ENCODE results near the gene TVP23A.
"Not testable (repeated sequence)": the region's sequence is repeated elsewhere in the genome, so short reads cannot be mapped to it uniquely, and the experiment has no call there.

Gene TVP23A

DNA sequence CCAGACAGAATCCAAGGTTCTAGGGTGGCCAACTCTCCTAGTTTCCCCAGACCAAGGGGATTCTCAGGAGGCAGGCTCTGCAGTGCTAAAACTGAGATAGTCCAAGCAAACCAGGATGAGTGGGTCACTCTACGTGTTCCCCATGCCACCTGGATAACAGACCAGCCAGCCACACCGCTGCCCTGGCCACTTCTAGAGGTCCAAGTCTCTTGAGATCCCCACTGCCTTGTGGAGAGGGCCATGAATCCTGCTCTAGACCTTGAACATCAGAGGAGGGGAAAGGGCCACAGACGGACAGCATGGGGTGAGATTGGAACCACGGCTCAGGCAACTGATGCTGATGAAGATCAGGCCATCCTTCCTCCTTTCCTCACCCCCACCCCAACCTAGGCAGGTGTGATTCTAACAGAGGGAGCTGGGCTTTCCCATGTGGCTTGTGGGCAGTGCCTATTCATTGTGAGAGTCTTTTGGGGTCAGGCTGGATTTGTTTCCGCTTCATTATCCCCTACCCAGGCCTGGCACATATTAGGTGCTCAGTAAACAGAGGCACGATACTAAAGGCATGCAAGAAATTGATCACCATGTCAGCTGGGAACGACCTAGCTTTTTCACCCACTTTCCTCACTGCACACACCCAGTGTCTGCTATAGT, 16.8 kb upstream of the TVP23A start:
- no peak for DNase-seq

- no peak for DNase-seq
Observed at GRCh38 chr16:10834766-10835165, 16.2 kb upstream of the TVP23A start.

DNA sequence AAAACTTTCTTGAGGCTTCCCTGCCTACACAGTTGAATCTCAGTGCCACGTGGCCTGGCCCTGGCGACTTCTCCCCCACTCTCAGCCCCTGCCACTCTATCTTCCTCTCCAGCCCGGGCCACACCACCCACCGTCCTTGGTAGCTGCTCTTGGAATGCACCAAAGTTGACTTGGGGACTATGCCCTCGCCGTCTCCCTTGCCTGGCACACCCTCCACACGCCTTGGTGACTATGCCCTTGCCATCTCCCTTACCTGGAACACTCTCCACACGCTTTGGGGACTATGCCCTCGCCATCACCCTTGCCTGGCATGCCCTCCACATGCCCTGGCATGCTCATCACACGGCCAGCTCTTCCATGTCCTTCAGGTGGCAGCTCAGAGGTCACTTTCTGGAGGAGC, 15.5 kb upstream of the TVP23A start:
- DNase-seq, result no peak

- DNase-seq, result no peak
Observed at GRCh38 chr16:10833271-10833670, 14.7 kb upstream of the TVP23A start.

GRCh38 chr16:10831894-10832886, 13.6 kb upstream of the TVP23A start:
- no peak for DNase-seq

DNA sequence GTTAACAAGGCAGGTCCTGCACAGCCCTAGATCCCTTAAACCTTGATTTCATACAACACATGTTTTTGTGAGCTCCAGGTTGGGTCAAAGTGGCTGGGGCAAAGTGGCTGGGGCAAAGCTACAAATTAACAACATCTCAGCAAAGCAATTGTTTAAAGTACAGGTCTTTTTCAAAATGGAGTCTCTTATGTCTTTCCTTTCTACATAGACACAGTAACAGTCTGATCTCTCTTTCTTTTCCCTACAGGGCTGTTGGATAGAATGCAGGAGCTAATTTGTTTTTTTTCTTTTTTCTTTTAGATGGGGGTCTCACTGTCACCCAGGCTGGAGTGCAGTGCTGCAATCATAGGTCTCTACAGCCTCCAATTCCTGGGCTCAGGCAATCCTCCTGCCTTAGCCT, 11.6 kb upstream of the TVP23A start:
- DNase-seq, result not testable (repeated sequence)

DNA sequence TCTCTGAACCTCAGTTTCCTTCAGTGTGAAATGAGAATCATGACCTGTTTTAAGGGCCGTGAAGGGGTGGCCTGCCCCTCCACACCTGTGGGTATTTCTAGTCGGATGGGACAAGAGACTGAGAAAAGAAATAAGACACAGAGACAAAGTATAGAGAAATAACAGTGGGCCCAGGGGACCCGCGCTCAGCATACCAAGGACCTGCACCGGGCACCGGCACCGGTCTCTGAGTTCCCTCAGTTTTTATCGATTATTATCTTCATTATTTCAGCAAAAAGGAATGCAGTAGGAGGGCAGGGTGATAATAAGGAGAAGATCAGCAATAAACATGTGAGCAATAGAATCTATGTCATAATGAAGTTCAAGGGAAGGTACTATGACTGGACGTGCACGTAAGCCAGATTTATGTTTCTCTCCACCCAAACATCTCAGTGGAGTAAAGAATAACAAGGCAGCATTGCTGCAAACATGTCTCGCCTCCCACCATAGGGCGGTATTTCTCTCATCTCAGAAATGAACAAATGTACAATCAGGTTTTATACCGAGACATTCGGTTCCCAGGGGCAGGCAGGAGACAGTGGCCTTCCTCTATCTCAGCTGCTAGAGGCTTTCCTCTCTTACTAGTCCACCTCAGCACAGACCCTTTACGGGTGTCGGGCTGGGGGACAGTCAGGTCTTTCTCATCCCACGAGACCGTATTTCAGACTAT, 10.9 kb upstream of the TVP23A start:
- DNase-seq, result not testable (repeated sequence)

DNA sequence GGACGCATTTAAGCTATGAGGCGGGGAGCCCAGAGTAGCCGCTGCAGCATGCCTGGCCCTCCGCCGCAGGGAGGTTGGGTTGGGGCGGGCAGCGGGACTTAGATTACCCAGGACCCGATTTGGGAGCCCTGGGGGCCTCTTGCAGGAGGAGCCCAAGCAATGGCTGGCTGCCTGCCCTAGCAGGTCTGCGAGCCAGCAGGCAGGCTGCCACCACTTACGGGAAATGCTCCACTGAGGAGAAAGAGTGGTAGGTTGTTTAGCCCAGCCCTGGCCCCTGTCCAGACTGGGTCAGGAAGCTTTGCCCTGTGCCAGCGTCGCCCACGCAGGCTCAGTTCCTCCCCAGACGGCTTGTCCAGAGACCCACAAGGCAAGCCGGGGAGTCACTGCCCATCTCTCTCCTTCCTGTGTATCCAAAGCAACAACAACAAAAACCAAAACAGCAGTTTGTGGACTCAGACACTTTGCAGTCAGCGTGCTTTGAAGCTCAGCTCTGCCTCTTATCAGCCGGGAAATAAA, 10.3 kb upstream of the TVP23A start:
- no peak for DNase-seq

- no peak for DNase-seq
Observed at GRCh38 chr16:10827691-10828341, 9.2 kb upstream of the TVP23A start.

DNA sequence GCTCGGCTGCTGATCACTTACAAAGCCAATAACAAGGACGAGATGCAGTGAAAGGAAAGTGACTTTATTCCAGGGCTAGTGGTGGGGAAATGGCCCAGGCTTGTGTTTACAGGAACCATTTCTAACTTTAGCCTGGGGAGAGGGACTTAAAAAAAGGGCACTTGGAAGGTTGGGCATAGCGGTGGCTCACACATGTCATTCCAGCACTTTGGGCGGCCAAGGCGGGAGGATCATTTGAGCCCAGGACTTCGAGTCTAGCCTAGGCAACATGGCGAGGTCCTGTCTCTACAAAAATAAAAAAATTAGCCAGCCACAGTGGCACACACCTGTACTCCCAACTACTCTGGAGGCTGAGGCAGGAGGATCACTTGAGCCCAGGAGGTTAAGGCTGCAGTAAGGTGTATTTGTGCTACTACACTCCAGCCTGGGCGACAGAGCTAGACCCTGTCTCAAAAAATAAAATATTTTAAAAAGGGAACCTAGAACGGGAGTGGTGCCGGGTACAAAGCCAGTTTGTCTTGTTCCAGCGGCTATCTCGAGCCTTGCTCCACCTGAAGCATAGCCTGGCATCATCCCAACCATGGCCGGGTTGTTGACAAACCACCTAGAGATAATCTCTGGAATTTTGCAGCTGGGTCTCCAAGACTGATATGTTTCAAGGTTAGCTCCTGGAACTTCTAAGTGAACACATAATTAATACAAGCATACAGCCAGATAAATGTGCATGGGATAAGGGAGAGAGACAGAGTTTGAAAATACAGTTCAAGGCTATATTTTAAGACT, 5.7 kb upstream of the TVP23A start:
- DNase-seq, result no peak

- DNase-seq, result no peak
Observed at GRCh38 chr16:10822702-10823101, 4.1 kb upstream of the TVP23A start.

GRCh38 chr16:10820546-10820945, 2.0 kb upstream of the TVP23A start:
- no peak for DNase-seq

GRCh38 chr16:10817514-10817913, 1.1 kb downstream of the TVP23A start:
- no peak for DNase-seq

DNA sequence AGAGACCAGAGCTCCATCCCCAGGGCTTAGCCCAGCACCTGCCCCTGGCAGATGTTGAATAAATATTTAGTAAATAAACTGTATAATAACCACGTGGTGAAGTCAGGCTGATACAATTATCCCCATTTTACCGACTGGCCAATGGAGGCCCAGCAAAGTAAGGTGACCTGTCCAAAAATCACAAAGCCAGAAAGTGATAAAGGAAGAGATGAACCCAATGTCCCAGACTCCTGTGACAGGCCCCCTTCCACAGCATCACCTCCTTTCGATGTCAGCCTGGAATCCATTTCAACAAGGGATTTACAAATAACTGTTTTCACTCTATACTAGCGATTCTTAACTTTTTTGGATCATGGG, 5.5 kb downstream of the TVP23A start:
- no peak for DNase-seq

DNA sequence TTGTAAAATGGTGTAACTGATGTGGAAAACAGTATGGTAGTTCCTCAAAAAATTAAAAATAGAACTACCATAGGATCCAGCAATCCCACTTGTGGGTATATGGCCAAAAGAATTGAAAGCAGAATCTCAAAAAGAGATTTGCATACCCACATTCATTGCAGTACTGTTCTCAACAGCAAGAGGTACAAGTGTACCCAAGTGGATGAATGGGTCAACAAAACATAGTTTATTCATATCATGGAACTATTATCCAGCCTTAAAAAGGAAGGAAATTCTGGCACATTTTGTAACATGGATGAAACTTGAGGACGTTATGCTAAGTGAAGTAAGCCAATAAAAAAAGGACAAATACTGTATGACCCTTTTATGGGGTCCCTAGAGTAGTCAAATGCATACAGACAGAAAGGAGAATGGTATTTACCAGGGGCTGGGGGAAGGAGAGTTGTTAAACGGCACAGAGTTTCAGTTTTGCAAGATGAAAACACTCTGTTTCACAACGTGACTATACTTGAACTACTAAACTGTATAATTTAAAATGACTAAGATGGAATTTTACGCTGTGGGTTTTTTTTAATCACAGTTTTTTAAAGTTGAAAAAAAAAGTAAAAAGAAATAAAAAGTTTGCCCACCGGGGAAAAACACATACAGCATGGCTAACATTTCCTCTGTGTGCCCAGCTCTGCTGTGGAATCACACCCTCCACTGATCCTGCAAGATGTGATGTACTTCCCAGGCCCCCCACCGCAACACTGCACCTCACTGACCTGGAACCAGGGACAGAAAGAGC, 6.1 kb downstream of the TVP23A start:
- DNase-seq, result no peak

DNA sequence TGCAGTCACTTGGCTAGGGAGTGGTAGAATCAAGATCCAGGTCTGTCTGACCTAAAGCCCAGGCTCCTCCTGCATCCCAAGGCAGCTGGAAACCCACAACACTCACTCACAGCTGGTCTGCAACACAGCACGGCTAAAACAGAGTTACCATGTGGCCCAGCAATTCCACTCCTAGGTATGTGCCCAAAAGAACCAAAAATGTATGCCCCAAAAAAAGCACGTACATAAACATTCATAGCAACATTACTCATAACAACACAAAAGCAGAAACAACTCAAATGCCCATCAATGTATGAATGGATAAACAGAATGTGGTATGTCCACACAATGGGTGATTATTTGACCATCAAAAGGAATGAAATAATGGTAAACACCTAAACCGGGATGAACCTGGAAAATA, 8.9 kb downstream of the TVP23A start:
- no peak for DNase-seq

DNA sequence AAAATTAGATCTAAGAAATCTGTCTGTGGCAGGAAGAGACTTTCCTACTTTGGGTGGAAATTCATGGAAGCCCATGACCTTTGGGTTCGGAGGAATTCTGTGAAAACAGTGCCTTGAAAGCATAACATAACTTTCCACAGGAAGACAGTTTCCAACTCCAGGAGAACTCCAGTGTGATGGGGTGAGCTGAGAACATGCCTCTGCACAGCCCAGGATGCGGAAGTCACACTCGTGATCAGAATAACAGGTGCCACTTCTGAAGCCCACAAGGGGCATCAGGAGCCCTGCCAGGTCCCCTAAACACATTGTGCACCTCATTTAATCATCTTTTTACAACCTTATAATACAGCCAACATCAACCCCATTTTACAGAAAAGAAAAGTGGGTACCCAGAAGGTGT, 9.7 kb downstream of the TVP23A start:
- no peak for DNase-seq

- no peak for DNase-seq
Observed at GRCh38 chr16:10808218-10808617, 10.4 kb downstream of the TVP23A start.

GRCh38 chr16:10806698-10807097, 11.9 kb downstream of the TVP23A start:
- no peak for DNase-seq

DNA sequence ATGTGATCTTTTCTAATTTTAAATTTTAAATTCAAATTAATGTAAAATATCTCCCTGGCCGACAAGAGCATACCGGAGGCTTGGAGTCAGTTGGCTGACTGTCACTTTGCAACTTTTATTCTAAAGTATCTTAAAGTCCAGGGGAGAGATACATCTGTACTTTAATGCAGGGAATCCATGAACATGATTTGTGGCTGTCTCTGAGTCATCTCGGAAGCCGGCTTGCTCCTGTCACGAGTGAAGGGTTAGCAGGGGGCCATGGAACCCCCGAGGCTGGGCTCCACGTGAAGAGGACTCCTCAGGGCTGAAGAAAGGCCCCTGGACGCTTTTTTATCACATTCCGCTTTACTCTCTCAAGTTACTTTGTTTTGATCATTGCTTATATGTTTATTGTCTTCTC, 13.3 kb downstream of the TVP23A start:
- no peak for DNase-seq

DNA sequence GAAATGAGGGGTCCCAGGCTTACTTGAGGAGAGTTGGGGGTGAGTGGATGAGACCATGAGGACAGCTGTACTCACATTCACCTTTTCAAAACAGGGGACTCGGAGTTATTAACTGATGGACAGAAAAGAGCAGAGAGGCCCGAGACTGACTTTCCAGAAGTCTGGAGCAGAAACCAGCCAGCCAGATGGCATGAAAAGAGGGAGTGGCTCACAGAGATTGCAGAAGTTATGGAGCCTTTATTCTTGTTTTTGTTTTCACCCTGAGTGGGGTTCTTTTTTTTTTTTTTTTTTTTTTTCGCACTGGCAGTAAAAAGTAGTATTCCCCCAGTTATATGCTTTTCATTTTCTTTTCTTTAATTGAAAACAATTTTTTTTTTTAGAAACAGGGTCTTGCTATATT, 18.9 kb downstream of the TVP23A start:
- no peak for DNase-seq
